HEK293 (cell line): ENCODE data around the gene ARL15.

Experiments used
- CTCF ChIA-PET: fragments of 350-600 bp; formaldehyde crosslinking; extraction: SDS; loops from one replicate; lab custom pipeline; 2021; ENCODE audit warnings: antibody characterized with exemption; lab: Yijun Ruan, JAX
- POLR2A ChIA-PET: fragments of 300-600 bp; formaldehyde crosslinking; extraction: SDS; loops from one replicate; lab custom pipeline; 2020; ENCODE audit warnings: antibody characterized with exemption, inconsistent platforms; lab: Yijun Ruan, JAX
- H3K27ac ChIP-seq: fragments of 200-500 bp; sonication (Bioruptor generic); 2 replicates; pipeline ENCODE4 v1.5.1; 2014; ENCODE audit warnings: low read depth, low read length, control low read depth, inconsistent platforms; ENCODE audit errors: extremely low read depth
- H3K36me3 ChIP-seq, 2 experiments: fragments of 200-500 bp in 1 of 2; sonication (Bioruptor generic) in 1 of 2; 1 replicate in 1 of 2; 2 replicates in 1 of 2; pipeline ENCODE4 v1.5.1; 2014 to 2017; ENCODE audit warnings: inconsistent platforms in 2 of 2, low read length in 2 of 2; ENCODE audit not compliant: control insufficient read depth in 2 of 2, insufficient read depth in 1 of 2
- H3K4me1 ChIP-seq: fragments of 200-500 bp; sonication (Bioruptor generic); 2 replicates; pipeline ENCODE4 v1.5.1; 2014; ENCODE audit warnings: mild to moderate bottlenecking, low read length, inconsistent platforms; ENCODE audit not compliant: control insufficient read depth, insufficient read depth
- H3K4me3 ChIP-seq: 2 replicates; pipeline ENCODE4 v1.5.1; 2011; ENCODE audit warnings: low read depth, mild to moderate bottlenecking, control low read depth, low read length, moderate library complexity
- H3K9me3 ChIP-seq: fragments of 200-500 bp; sonication (Bioruptor generic); 2 replicates; pipeline ENCODE4 v1.5.1; 2014; ENCODE audit warnings: low read depth, low read length, inconsistent platforms; ENCODE audit not compliant: control insufficient read depth, insufficient read depth
- AEBP2 ChIP-seq: fragments of 450-650 bp; formaldehyde crosslinking; IDR thresholded peaks from 2 replicates; pipeline ENCODE4 v1.5.1; 2016; ENCODE audit warnings: missing biosample characterization, missing genetic modification characterization, borderline replicate concordance
- BCL6B ChIP-seq: fragments of 450-650 bp; formaldehyde crosslinking; IDR thresholded peaks from 2 replicates; pipeline ENCODE4 v1.5.1; 2017; ENCODE audit warnings: missing biosample characterization, missing genetic modification characterization
- GLIS2 ChIP-seq: fragments of 450-650 bp; formaldehyde crosslinking; IDR thresholded peaks from 2 replicates; pipeline ENCODE4 v1.5.1; 2016; ENCODE audit warnings: missing biosample characterization, missing genetic modification characterization
- KLF10 ChIP-seq: fragments of 450-650 bp; IDR thresholded peaks from 2 replicates; pipeline ENCODE4 v1.5.1; 2018; ENCODE audit warnings: missing biosample characterization, mild to moderate bottlenecking, missing genetic modification characterization
- MZF1 ChIP-seq: fragments of 450-650 bp; formaldehyde crosslinking; IDR thresholded peaks from 2 replicates; pipeline ENCODE4 v1.5.1; 2017; ENCODE audit warnings: missing biosample characterization, missing genetic modification characterization, borderline replicate concordance
- PRDM1 ChIP-seq: fragments of 450-650 bp; formaldehyde crosslinking; IDR thresholded peaks from 2 replicates; pipeline ENCODE4; 2016; ENCODE audit warnings: missing biosample characterization, missing genetic modification characterization
- SCRT1 ChIP-seq: fragments of 450-650 bp; formaldehyde crosslinking; IDR thresholded peaks from 2 replicates; pipeline ENCODE4 v1.5.1; 2016; ENCODE audit warnings: missing biosample characterization, missing genetic modification characterization, borderline replicate concordance
- SETDB1 ChIP-seq: IDR thresholded peaks from one replicate; pipeline ENCODE4 v1.6.1; 2017; ENCODE audit warnings: mild to moderate bottlenecking, low read length, moderate library complexity, mixed read lengths; ENCODE audit not compliant: insufficient read length
- ZEB2 ChIP-seq: fragments of 450-650 bp; formaldehyde crosslinking; IDR thresholded peaks from 2 replicates; pipeline ENCODE4 v1.5.1; 2016; ENCODE audit warnings: missing biosample characterization, missing genetic modification characterization
- ZFHX2 ChIP-seq: fragments of 450-650 bp; formaldehyde crosslinking; conservative IDR thresholded peaks from 2 replicates; pipeline ENCODE4 v1.5.1; 2016; ENCODE audit warnings: missing biosample characterization, missing genetic modification characterization
- ZFP3 ChIP-seq: fragments of 450-650 bp; formaldehyde crosslinking; IDR thresholded peaks from 2 replicates; pipeline ENCODE4 v1.5.1; 2016; ENCODE audit warnings: low read depth, missing biosample characterization, missing genetic modification characterization
- ZNF138 ChIP-seq: fragments of 450-650 bp; formaldehyde crosslinking; IDR thresholded peaks from 2 replicates; pipeline ENCODE4 v1.5.1; 2016; ENCODE audit warnings: missing biosample characterization, missing genetic modification characterization, borderline replicate concordance
- ZNF169 ChIP-seq: fragments of 450-650 bp; formaldehyde crosslinking; IDR thresholded peaks from 2 replicates; pipeline ENCODE4 v1.5.1; 2016; ENCODE audit warnings: missing biosample characterization, missing genetic modification characterization
- ZNF221 ChIP-seq: fragments of 450-650 bp; formaldehyde crosslinking; IDR thresholded peaks from 2 replicates; pipeline ENCODE4 v1.5.1; 2017; ENCODE audit warnings: missing biosample characterization, missing genetic modification characterization, borderline replicate concordance
- ZNF335 ChIP-seq: fragments of 450-650 bp; formaldehyde crosslinking; conservative IDR thresholded peaks from 2 replicates; pipeline ENCODE4 v1.5.1; 2016; ENCODE audit warnings: missing biosample characterization, missing genetic modification characterization
- ZNF548 ChIP-seq: fragments of 450-650 bp; formaldehyde crosslinking; IDR thresholded peaks from 2 replicates; pipeline ENCODE4 v1.5.1; 2016; ENCODE audit warnings: missing biosample characterization, missing genetic modification characterization
- ZNF555 ChIP-seq: fragments of 450-650 bp; formaldehyde crosslinking; conservative IDR thresholded peaks from 2 replicates; pipeline ENCODE4 v1.5.1; 2017; ENCODE audit warnings: missing biosample characterization, mild to moderate bottlenecking, missing genetic modification characterization, inconsistent platforms
- ZNF571 ChIP-seq: fragments of 450-650 bp; formaldehyde crosslinking; IDR thresholded peaks from 2 replicates; pipeline ENCODE4 v1.5.0; 2017; ENCODE audit warnings: missing biosample characterization, missing genetic modification characterization
- ZNF624 ChIP-seq: fragments of 450-650 bp; formaldehyde crosslinking; IDR thresholded peaks from 2 replicates; pipeline ENCODE4 v1.5.1; 2017; ENCODE audit warnings: missing biosample characterization, missing genetic modification characterization
- ZNF76 ChIP-seq: fragments of 450-650 bp; formaldehyde crosslinking; IDR thresholded peaks from 2 replicates; pipeline ENCODE4; 2016; ENCODE audit warnings: low read depth, missing biosample characterization, missing genetic modification characterization, borderline replicate concordance
- ZNF777 ChIP-seq: fragments of 450-650 bp; formaldehyde crosslinking; IDR thresholded peaks from 2 replicates; pipeline ENCODE4 v1.5.1; 2017; ENCODE audit warnings: missing biosample characterization, missing genetic modification characterization, borderline replicate concordance
- ZNF830 ChIP-seq: fragments of 450-650 bp; IDR thresholded peaks from 2 replicates; pipeline ENCODE4 v1.5.0; 2018; ENCODE audit warnings: missing biosample characterization, missing genetic modification characterization, low read depth, mild to moderate bottlenecking, moderate library complexity
- ZSCAN16 ChIP-seq: fragments of 450-650 bp; formaldehyde crosslinking; IDR thresholded peaks from 2 replicates; pipeline ENCODE4 v1.5.1; 2016; ENCODE audit warnings: missing biosample characterization, missing genetic modification characterization
- ZSCAN23 ChIP-seq: fragments of 450-650 bp; formaldehyde crosslinking; IDR thresholded peaks from 2 replicates; pipeline ENCODE4 v1.5.1; 2016; ENCODE audit warnings: missing biosample characterization, missing genetic modification characterization

The ARL15 gene

GRCh38 chr5:54195701-54196100 is 114.7 kb downstream of the ARL15 start:
- no peak for TF ChIP-seq ZNF548 (tag by site-specific recombination)
- ChIA-PET CTCF (interaction anchor here (0.7 to 1.3 kb wide), 2 partner anchors 268 to 905 kb away, joined by 3 read pairs; no protein-coding TSS in a partner anchor), POLR2A (no interaction called here)
- Histone ChIP-seq H3K4me1 (peaks cover 4% of the 10 kb centered on the region; the same call in 1 of the 2 replicates), H3K4me3 (no peak overlapping the region), H3K36me3 (no peaks in the 10 kb centered on the region), H3K27ac (no peak overlapping the region), H3K9me3 (no peaks in the 10 kb centered on the region)

GRCh38 chr5:54194318-54194717 is 116.1 kb downstream of the ARL15 start:
- no peak overlapping the region for H3K27ac ChIP-seq
- ChIA-PET CTCF (no interaction called here), POLR2A (no interaction called here)
- peaks cover 4% of the 10 kb centered on the region; the same call in 1 of the 2 replicates for H3K4me1 ChIP-seq
- no peaks in the 10 kb centered on the region for H3K36me3 ChIP-seq
- H3K4me3 ChIP-seq: no peak overlapping the region
- no peak for TF ChIP-seq SCRT1 (tag by site-specific recombination)
- no peak for TF ChIP-seq ZFHX2 (tag by site-specific recombination)
- no peak for TF ChIP-seq ZEB2 (tag by site-specific recombination)
- no peak for TF ChIP-seq ZNF221 (tag by site-specific recombination)
- TF ChIP-seq GLIS2: no peak
- no peak for TF ChIP-seq ZNF555 (tag by site-specific recombination)
- TF ChIP-seq BCL6B (tag by site-specific recombination): no peak
- H3K9me3 ChIP-seq: no peaks in the 10 kb centered on the region

- POLR2A ChIA-PET: no interaction called here
- Histone ChIP-seq H3K4me3 (no peak overlapping the region), H3K9me3 (no peaks in the 10 kb centered on the region), H3K36me3 (no peaks in the 10 kb centered on the region), H3K27ac (no peak overlapping the region), H3K4me1 (peaks cover 4% of the 10 kb centered on the region; the same call in 1 of the 2 replicates)
- CTCF ChIA-PET: interaction anchor here (0.6 kb wide), 1 partner anchor 703 kb away, joined by 3 read pairs; no protein-coding TSS in a partner anchor
- TF ChIP-seq ZNF830 (tag by site-specific recombination) (no peak), ZFP3 (tag by site-specific recombination) (no peak), ZNF169 (no peak), KLF10 (no peak), MZF1 (no peak), ZNF571 (tag by site-specific recombination) (no peak), ZFHX2 (tag by site-specific recombination) (no peak), AEBP2 (tag by site-specific recombination) (no peak), ZSCAN23 (tag by site-specific recombination) (no peak), ZNF335 (no peak), SCRT1 (tag by site-specific recombination) (no peak), SETDB1 (no peak), ZSCAN16 (no peak), ZNF777 (tag by site-specific recombination) (no peak), ZNF76 (tag by site-specific recombination) (no peak), ZNF624 (no peak), PRDM1 (no peak), ZNF138 (no peak)
These were observed 122.7 kb downstream of the ARL15 start for GRCh38 chr5:54187694-54188093.
